GM19099 (cell line): ENCODE data around the gene RNF26.

Experiments used
- POLR2A ChIP-seq: IDR thresholded peaks from 3 replicates; pipeline ENCODE4 v1.6.1; 2011; ENCODE audit warnings: low read depth; ENCODE audit not compliant: insufficient read length; ENCODE audit errors: extremely low read depth

RNF26 gene

DNA sequence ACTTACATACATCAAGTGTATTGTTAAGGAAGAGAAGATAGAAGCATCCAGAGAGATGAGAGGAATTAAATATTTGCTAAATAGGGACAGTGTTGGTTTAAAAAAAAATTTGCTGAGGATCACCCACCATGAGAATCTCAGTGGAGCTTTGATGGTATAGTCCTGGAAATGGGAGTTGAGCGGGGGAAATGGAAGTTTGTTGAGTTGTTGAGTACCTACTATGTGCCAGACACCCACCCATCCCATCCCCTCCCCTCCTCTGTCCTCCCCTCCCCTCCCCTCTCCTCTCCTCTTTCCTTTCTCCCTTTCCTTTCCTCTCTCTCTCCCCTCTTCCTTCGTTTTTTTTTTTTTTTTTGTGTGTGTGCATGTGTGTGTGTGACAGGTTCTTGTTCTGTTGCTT is 16.9 kb downstream of the RNF26 start:
- no peak for TF ChIP-seq POLR2A

DNA sequence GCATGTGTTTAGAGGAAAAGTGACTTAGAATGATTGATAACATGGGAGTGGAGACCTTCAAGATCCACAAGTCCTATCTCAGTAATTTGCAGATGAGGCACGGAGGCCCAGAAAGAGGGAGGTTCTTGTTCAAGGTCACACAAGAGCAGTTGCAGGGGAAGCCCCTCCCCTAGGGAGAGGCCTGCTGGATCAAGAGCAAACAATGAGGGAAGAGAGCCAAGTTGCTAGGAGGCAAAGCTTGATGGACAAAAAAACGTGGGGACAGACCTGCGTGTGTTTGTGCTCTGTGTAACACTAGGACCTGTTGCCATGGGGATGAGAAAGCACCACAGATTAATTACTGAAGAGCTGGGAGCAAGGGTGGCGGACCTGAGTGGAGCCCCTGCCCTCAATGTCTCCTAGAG is 18.5 kb downstream of the RNF26 start:
- no peak for TF ChIP-seq POLR2A

DNA sequence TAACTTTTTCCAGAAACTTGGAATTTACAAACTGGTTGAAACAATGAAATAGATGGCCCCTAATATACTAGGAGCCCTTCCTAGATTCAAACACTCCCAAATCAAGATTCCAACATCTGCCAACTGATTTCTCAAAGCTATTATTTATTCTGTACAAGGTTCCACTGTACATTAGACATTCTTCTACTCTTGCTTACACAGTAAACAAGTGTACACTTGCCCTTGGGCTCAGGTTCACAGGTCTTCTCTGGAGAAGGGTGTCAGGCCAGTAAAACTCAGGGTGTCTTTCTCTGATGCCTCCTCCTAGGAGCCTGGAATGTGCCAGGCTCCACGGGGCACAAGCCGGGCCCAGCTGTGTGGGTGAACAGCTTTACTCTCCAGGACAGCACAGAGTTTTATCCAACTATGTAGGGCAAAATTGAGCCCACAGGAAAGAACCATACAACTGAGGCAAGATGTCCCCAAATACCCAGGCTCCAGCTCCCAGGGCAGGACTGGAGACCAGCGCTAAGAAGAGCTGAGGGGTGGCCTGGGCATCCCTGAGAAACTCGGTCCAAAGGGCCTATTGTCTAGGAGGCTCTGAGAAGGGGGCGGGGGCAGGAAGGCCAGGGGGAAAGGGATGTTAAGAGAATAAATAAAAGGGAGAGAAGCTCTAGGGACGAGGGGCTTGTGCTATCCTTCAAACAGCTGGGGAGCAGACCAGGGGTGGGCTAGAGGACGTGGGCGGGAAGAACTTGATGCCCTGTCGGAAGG is 20.9 kb downstream of the RNF26 start:
- TF ChIP-seq POLR2A = no peak

DNA sequence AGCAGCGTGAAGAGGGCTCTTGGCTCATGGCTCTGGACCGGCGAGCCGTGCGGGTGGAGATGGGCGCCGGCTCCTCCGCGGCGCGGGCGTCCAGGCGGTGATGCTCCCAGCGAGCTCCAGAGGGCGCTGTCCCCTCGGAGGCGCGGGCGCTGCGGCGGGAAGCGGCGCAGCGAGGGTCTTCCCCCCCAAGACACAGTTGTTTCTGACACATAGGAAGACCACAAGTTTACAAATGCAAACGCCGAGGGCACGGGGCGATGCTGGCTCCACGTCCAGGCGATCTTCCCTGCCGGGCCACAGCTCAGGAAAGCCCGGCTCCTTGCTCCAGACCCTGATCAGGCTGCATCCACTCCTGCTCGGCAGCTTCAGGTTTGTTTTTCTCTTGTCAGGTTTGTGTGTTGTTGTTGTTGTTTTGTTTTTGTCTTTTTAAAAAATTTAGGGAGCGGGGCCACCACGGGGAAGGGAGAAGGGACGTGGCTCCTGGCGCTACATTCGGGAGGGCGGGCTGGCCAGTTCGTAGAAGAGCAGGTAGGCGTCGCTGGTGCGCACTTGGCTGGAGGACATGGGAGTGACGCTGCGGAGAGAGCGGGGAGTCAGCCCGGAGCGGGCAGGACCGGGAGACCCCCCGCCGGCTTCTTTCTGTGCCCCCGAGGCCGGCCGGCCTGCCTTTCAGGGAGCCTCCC is 22.2 kb downstream of the RNF26 start:
- no peak for TF ChIP-seq POLR2A

DNA sequence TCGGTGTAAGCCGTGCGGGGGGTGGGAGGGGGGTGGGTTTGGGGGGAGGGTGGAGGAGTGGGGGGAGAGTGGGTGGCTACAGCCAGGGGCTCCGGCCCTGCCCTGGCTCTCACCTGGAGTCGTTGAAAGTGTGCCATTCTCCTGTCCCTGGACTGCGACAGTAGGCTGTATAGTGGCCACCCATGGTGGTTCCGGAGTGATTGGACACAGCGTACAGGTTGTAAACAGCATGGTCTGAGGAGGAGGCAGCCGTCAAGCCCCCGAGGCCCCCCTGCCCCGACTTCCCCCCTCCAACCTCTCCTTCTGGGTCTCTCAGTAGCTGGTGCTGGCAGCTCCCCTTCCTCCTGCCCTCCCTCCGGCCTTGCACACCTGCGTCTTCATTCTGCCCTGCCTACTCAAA is 22.7 kb downstream of the RNF26 start:
- no peak for TF ChIP-seq POLR2A

DNA sequence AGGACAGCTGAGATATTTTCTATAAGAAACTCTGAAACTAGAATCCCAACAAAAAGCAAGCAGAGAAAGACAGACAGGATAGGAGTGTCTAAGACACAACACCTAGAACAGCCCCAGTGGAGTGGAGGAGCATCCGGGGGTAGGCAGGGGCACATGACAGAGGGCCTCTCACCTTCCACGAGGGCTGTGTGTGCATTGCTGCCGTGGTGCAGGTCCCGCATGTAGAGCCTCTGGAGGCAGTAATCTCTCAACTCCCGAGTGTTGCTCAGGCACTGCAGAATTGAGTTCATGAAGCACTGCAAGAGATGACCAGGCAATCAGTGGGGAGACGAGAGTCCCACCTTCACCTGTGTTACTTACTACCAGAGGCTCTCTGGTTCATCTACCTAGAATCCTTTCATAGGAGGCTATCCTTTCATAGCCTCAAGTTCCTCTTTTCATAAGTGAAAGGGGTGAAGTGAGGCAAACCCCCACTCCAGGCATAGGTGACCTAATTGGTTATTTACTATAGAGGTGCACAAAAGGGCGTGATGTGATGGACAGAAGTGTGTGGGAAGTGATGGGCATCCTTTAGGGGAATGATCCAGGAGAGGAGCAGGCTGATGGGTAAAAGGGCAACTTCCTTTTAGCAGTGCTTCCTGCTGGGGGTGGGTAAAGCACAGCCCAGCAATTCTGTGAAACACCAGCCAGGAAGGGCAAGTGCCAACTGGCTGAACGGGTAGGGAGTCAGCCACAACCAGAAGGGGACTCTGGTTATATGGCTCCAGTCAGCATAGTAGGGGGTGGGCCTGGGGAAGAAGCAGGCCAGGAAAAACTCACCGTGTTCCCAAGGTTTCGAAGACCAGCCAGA is 25.3 kb downstream of the RNF26 start:
- TF ChIP-seq POLR2A = no peak

DNA sequence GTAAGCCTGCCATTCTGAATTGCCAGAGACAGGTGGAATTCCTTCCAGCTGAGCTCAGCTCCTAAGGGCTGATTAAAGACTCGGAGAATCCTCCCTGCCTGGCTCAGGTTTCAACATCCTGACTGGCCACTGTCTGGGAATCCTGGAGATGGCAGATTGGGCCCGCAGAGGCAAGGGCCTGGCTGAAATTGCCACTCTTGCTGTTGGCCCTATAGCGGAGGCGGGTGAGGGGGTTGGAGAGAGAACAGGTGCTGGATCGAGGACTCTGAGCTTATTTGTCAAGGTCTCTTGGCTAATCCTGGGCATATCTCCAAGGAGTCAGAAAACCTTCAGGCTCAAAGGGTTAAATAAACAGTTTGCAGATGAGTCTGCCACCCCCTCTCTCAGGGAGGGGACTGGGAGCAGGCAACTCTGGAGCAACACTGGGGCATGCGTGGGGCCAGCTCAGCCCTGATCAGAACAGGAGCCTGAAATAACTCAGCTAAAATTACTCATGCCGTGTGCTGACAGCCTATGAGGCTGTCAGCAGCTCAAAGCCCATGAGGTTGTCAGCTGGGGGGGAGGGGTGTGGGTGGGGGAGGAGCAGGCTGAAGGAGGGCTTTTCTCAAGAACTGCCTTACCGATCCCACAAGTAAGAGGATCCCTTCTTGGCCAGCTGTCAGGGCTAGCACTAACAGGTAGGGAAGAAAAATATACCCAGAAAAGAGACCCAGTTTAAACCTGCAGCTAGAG is 26.9 kb downstream of the RNF26 start:
- TF ChIP-seq POLR2A = no peak

DNA sequence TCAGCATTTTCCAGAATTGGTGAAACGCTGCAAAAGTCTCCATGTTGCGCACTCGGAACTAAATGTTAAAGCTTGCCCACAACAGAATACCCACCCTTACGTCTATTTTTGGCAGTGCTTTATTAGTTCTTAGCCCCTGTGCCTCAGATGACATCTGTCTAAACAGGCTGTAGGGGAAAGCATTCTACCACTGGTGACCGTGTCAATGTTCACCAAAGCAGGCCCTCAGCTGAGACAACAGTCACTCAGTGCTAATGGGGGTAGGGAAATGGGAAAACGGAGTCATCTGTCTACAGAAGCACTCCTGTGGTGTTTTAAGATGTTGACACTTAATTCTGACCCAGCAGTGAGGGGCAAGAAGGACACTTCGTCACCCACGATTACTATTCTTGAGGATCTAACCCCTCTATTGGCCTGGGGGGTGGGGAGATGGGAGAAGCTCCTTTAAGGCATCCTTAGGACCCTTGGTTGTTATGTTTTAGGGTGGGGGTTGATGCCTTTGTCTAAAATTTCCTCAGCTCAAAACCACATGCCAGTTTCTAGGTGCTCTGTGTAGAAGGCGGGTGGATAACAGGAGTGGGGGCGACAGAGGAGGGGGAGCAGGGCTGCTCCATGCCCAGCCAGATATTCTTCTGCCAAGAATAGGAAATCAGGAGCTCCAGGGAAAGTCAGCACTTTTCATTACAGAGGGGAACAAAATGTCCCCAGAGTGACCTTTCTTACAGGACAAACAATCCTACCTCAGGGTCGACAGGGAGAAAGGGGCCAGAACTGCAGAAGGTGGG is 27.8 kb downstream of the RNF26 start:
- TF ChIP-seq POLR2A = no peak

DNA sequence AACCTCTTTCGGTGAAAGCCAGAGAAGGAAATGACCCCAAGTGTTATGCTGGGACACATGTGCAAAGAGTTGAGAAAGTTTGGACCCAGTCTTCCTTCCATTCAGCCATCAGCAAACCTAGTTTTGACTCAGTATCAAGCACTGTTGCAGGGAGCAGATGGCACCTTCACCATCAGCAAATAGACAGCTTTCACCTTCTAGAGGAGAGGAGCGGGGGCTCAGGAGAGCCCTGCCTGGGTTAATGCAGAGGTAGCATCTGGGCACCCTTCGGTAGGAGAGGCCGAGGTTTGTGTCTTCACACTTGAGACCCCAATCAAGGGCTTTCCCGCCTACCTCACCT is 28.4 kb downstream of the RNF26 start:
- TF ChIP-seq POLR2A = no peak

DNA sequence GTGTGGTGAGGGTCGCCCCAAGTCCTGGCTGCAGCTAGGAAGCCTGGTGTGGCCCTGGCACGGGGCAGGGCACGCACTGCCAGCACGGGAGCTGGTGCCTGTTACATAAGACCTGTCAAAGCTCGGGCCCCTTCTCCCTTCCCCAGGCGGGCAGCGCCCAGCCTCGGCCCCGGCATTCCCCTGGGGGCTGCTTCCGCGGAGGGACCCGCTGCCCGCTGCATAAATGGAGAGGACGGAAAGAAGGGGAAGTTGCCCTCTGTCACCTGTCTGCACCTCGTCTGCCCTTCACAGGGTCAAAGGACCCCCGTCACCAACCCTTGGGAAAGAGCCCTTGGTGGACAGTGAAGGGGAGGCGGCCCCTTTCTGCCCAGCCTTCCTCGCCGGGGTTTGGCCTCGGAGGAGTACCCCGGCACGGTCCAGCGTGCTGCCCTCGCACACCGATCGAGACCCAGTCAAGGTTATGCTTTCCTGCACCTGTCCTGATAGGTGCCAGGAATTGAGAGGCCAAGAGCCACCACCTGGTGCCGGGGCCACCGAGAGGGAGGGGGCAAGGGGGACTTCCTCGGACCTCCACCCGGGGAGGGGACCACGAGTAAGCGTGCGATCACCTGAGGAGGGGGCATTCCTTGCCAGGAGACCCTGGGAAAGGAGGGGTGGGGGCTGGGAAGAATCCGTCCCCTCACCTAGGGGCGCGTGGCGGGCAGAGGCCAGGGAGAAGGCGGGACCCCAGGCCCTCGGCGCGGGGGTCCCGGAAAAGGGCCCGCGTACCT is 28.9 kb downstream of the RNF26 start:
- TF ChIP-seq POLR2A = no peak

DNA sequence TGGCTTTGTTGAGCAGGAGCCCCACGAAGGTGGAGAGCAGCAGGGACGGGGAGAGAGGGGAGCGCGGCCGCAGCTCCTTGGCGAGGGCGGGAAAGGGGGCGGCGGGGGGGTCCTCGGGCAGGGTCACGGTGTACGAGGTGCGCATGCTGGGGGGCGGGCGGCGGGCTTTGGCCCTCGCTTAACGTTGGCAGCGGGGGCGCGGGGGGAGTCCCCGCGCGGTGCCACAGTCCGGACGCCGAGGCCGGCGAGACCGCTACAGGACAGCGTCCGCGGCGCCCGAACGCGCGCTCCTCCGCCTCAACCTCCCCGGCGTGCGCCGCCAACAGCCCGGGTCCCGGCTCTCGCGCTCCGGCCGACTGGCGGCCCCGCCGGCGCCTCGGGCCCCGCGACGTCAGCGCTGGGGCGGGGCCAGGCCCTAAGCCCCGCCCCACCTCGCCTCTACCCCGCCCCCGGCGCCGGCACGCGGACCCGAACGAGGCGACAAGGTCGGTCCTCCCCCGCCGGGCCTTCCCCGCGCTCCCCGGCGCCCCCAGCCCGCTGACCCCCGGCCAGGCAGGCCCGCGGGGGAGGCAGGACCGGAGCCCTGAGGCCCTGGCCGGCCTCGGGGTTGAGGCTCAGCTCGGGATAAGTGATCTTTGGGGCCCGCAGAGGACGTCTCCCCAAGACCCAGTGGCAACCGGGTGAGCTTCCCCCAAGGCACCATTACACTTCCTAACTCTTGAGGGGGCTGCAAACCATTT is 29.7 kb downstream of the RNF26 start:
- no peak for TF ChIP-seq POLR2A

DNA sequence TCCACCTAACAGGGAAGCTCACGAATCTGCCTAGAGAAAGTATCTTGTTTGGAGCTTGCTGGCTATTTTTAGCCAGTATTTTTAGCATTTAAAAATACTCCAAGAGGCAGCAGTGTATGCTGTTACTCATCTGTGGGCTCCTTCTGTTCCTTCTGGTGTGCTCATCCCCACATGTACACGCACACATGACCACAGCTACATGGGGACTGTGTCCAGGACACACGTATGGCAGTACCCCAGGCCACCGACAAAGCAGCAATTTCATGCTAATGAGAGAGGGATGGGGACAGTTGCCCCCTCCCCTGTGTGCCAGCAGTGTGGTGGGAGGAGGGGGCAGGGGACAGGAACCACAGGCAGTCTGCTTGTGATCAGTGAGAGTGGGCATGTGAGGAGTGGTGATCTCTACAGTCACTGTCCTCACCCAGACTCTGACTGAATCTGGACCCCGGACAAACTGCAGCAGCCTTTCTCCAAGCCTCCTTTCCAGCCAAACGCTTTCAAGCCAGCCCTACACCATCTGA is 30.8 kb downstream of the RNF26 start:
- no peak for TF ChIP-seq POLR2A

DNA sequence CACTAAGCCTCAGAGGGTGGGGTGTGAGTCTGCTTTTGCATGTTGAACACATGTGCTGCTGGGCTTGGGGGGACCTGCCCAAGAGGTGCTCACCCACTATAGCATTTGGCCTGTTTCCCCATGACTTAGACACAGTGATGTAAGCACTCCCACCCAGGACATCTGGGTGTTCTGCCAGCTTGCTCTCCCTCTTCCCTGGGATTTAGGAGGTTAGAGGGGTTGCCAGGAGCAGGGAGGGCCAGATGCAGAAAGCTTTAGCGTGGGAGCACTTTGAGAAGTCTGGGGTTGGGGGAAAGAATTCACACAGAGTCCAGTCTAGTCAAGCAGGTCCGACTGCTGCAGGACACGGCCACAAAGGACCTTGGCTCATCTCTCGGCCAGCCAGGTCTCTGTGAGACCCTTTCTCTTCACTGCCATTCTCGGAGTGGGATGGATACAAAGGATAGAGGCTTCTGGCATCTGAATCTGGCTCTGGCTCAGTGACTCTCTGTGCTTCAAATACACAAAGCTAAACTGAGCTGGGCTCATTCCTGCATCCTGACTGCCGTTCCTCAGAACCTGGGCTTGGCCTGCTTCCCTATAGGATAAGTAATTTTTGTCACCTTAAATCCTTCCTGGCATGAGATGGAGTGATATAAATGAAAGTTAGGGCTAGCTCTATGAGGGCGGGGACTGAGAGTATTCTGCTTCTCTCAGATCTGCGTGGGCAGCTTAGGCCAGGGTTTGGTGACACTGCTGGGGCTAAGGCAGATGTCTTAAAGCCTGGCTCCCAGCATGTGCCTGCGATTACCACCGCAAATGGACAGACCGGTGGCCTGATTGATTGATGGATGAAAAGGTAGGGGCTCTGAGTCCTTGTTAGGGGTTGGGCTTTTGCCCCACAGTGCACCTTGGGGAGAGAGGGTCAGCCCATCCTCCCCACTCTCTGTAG is 32.6 kb downstream of the RNF26 start:
- TF ChIP-seq POLR2A = no peak
